Measurements from ENCODE around the gene ACAA2.
"Not testable (repeated sequence)": the region's sequence is repeated elsewhere in the genome, so short reads cannot be mapped to it uniquely, and the experiment has no call there.

Gene ACAA2

GRCh38 chr18:49808553-49809191 is 4.7 kb downstream of the ACAA2 start:
- not testable (repeated sequence) for FAIRE-seq

GRCh38 chr18:49804096-49804495 is 9.2 kb downstream of the ACAA2 start:
- no peak for FAIRE-seq

GRCh38 chr18:49802623-49803022 is 10.7 kb downstream of the ACAA2 start:
- FAIRE-seq = no peak

GRCh38 chr18:49800491-49800890 is 12.8 kb downstream of the ACAA2 start:
- not testable (repeated sequence) for FAIRE-seq

- not testable (repeated sequence) for FAIRE-seq
Measured at GRCh38 chr18:49799806-49800205, 13.5 kb downstream of the ACAA2 start.

- FAIRE-seq = no peak
Measured at GRCh38 chr18:49798001-49798400, 15.3 kb downstream of the ACAA2 start.

GRCh38 chr18:49795612-49796552 is 17.5 kb downstream of the ACAA2 start:
- FAIRE-seq = no peak

- no peak for FAIRE-seq
Measured at GRCh38 chr18:49794743-49795142, 18.6 kb downstream of the ACAA2 start.

- not testable (repeated sequence) for FAIRE-seq
Measured at GRCh38 chr18:49789560-49790134, 23.7 kb downstream of the ACAA2 start.

GRCh38 chr18:49788327-49788898 is 24.9 kb downstream of the ACAA2 start:
- FAIRE-seq = no peak

- FAIRE-seq = no peak
Measured at GRCh38 chr18:49786019-49786720, 27.2 kb downstream of the ACAA2 start.

- FAIRE-seq = no peak
Measured at GRCh38 chr18:49784427-49785185, 28.7 kb downstream of the ACAA2 start.

GRCh38 chr18:49783631-49784030 is 29.7 kb downstream of the ACAA2 start:
- not testable (repeated sequence) for FAIRE-seq

- FAIRE-seq = no peak
Measured at GRCh38 chr18:49778826-49779465, 34.4 kb downstream of the ACAA2 start.

GRCh38 chr18:49769047-49769728 is 44.1 kb downstream of the ACAA2 start:
- FAIRE-seq = no peak

GRCh38 chr18:49768051-49768391 is 45.3 kb downstream of the ACAA2 start:
- FAIRE-seq = no peak

GRCh38 chr18:49767111-49768050 is 46.0 kb downstream of the ACAA2 start:
- no peak for FAIRE-seq

GRCh38 chr18:49766646-49767045 is 46.7 kb downstream of the ACAA2 start:
- FAIRE-seq = no peak

- no peak for FAIRE-seq
Measured at GRCh38 chr18:49764032-49764431, 49.3 kb downstream of the ACAA2 start.

GRCh38 chr18:49763590-49763989 is 49.7 kb downstream of the ACAA2 start:
- no peak for FAIRE-seq
